Measurements from ENCODE around the gene SLX1A.
"Not testable (repeated sequence)": the region's sequence is repeated elsewhere in the genome, so short reads cannot be mapped to it uniquely, and the experiment has no call there.

Gene SLX1A

DNA sequence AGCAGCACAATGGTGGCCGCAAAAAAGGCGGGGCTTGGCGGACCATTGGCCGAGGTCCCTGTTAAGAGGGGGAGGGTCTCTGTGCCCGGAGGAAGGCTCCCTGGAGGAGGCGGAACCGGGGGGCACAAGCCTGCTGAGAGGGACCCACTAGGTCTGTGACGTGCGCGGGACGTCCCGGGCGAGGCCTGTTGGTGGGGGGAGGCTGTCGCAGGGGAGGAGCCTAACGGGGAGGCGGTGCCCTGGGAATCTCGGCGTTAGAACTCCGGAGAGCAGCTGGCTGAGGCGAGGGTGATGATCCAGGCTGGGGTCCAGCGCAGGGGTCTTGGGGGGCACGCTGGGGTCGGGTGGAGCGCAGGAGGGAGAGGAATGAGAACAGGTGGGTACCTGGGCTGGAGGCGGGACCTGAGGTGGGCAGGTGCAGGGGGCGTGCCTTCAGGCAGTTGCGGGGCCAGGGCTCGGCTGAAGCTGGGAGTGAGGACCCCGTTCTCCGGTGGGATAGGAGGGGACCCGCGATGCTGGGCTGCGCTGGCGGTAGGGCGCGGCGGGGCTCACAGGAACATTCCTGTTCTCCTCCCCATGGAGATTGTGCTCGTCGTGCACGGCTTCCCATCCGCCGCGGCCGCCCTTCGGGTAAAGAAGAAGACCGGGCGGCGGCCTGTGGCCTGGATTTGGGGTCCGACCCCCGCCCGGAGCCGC is 12.0 kb downstream of the SLX1A start:
- not testable (repeated sequence) for H3K4me1 ChIP-seq (ENCODE audit: control insufficient read depth, insufficient read depth, low read length); H3K9me3 ChIP-seq (ENCODE audit: control insufficient read depth, low read length); H3K4me3 ChIP-seq (ENCODE audit: low read length); H3K9ac ChIP-seq (ENCODE audit: low read length); H3K36me3 ChIP-seq (ENCODE audit: control insufficient read depth, insufficient read depth, low read length); H3K27me3 ChIP-seq (ENCODE audit: control insufficient read depth, insufficient read depth, low read length)

DNA sequence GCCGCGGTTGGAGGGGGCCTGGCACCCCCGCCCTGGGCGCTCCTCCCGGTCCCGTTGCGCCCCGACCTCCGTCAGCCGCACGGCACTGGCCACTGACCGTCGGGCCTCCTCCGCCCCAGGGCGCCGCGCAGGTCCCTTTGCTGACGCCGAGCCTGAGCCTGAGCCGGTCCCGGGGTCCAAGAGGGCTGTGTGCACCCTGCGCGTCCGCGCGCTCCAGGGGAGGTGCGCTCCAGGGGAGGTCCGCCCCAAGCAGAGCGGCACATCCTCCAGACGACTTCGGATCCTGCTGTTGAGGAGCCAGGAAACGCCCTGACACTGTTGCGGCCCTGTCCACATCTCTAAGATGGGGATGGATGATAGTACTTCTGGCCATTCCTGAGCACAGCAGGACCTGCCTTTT is 12.6 kb downstream of the SLX1A start:
- H3K9ac ChIP-seq (ENCODE audit: low read length); H3K9me3 ChIP-seq (ENCODE audit: control insufficient read depth, low read length): not testable (repeated sequence)

DNA sequence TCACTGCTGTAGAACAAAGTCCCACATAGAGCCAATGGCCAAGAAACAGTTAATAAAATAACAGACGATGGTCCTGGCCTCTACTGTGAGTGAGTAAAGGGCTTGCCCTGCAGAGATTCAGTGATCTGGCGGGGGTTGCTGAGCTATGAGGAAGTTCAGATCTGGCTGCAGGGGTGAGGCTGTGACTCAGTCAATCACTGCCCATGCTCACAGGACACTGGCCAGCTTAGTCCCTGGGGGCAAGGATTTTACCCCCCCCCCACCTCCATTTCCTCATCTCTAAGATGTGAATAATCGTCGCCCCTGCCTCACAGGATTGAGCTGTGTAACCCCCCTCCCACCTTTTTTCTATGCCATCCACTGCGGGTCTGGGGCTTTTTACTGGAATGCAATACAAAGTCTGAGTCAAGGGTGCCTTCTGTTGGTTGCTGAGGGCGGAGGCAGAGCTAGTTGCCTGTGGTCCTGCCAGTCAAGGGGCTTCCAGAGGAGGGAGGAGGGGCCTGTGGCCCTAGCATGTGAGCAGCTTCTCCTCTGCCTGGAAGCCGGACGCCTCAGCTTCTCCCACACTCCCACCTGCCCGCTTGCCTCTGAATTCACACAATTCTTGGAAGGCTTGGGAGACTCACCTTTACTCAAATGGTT is 13.5 kb downstream of the SLX1A start:
- not testable (repeated sequence) for H3K27me3 ChIP-seq (ENCODE audit: control insufficient read depth, insufficient read depth, low read length); H3K9ac ChIP-seq (ENCODE audit: low read length); H3K4me3 ChIP-seq (ENCODE audit: low read length); H3K9me3 ChIP-seq (ENCODE audit: control insufficient read depth, low read length); H3K36me3 ChIP-seq (ENCODE audit: control insufficient read depth, insufficient read depth, low read length); H3K4me1 ChIP-seq (ENCODE audit: control insufficient read depth, insufficient read depth, low read length)

More for the DNA sequence above, 12.6 kb downstream of the SLX1A start:
- H3K27me3 ChIP-seq (ENCODE audit: control insufficient read depth, insufficient read depth, low read length); H3K36me3 ChIP-seq (ENCODE audit: control insufficient read depth, insufficient read depth, low read length); H3K4me1 ChIP-seq (ENCODE audit: control insufficient read depth, insufficient read depth, low read length); H3K4me3 ChIP-seq (ENCODE audit: low read length): not testable (repeated sequence)

DNA sequence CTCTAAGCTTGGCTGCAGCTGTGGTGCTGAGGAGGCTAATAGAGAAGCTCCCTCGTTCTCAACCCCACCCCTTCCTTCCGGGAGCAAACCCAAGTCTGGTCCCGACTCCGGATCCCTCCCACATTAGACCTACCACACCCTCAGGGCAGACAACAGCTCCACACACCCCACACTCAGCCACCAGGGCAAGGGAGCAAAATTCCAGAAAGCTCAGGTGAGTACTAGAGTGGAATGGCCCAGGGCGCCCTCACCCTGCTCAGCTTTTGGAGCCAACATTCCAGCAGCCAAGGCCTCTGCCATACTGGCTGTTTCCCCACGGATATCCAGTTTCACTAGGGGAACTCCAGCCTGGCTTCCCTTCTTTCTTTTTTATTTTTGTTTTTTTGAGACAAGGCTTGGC is 15.4 kb downstream of the SLX1A start:
- H3K4me3 ChIP-seq (ENCODE audit: low read length); H3K36me3 ChIP-seq (ENCODE audit: control insufficient read depth, insufficient read depth, low read length); H3K9me3 ChIP-seq (ENCODE audit: control insufficient read depth, low read length); H3K27me3 ChIP-seq (ENCODE audit: control insufficient read depth, insufficient read depth, low read length); H3K4me1 ChIP-seq (ENCODE audit: control insufficient read depth, insufficient read depth, low read length); H3K9ac ChIP-seq (ENCODE audit: low read length): not testable (repeated sequence)

DNA sequence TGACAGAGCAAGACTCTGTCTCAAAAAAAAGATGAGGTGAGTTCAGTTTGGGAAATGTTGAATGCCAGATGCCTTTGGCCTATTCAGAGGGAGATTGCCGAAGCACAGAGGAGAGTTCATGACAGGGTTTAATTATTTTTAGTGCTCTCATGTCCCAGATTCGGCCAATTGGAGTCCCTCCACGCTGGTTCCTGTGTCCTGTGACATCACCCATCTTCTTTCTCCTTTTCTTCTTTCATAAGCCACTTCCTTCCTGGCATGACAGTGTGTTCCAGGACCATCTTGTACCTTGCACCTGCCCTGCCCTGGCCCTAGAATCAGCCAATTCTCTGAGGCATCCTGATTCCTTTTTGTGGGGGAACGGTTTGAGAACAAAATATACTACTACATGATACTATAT is 17.7 kb downstream of the SLX1A start:
- H3K9ac ChIP-seq (ENCODE audit: low read length); H3K4me1 ChIP-seq (ENCODE audit: control insufficient read depth, insufficient read depth, low read length); H3K4me3 ChIP-seq (ENCODE audit: low read length); H3K9me3 ChIP-seq (ENCODE audit: control insufficient read depth, low read length); H3K36me3 ChIP-seq (ENCODE audit: control insufficient read depth, insufficient read depth, low read length); H3K27me3 ChIP-seq (ENCODE audit: control insufficient read depth, insufficient read depth, low read length): not testable (repeated sequence)

DNA sequence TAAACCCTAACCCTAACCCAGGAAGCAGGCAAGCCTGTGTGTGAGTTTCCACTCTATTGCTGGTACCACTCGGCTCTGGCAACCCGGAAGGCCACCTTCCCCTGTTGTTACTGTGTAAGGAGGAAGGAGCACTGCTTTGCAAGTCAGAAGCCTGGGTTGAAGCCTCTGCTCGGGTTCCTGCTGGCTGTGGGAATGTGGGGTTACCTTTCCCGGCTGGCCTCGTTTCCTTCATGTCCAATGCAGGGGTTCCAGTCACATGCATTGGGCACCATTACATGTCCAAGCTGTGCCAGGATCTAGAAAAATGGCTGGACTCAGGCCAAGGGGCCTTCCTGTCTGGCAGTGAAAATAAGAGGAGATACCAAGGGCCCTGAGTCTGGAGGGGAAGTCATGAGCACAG is 23.4 kb downstream of the SLX1A start:
- H3K36me3 ChIP-seq (ENCODE audit: control insufficient read depth, insufficient read depth, low read length); H3K27me3 ChIP-seq (ENCODE audit: control insufficient read depth, insufficient read depth, low read length); H3K4me1 ChIP-seq (ENCODE audit: control insufficient read depth, insufficient read depth, low read length); H3K4me3 ChIP-seq (ENCODE audit: low read length); H3K9ac ChIP-seq (ENCODE audit: low read length); H3K9me3 ChIP-seq (ENCODE audit: control insufficient read depth, low read length): not testable (repeated sequence)

Data from mucosa of stomach (tissue), 1 donor.